Epithelial cell of prostate (primary cell): ENCODE measurements around the gene UBE3D.

Experiments
- DNase-seq: peaks from one replicate; pipeline ENCODE4 v3.0.0-alpha.2; 2011; ENCODE audit warnings: low read depth, low spot score
- H3K27ac ChIP-seq: fragments of 450-650 bp; 2 replicates; pipeline ENCODE4 v1.5.1; 2017; ENCODE audit warnings: mild to moderate bottlenecking

UBE3D gene

DNA sequence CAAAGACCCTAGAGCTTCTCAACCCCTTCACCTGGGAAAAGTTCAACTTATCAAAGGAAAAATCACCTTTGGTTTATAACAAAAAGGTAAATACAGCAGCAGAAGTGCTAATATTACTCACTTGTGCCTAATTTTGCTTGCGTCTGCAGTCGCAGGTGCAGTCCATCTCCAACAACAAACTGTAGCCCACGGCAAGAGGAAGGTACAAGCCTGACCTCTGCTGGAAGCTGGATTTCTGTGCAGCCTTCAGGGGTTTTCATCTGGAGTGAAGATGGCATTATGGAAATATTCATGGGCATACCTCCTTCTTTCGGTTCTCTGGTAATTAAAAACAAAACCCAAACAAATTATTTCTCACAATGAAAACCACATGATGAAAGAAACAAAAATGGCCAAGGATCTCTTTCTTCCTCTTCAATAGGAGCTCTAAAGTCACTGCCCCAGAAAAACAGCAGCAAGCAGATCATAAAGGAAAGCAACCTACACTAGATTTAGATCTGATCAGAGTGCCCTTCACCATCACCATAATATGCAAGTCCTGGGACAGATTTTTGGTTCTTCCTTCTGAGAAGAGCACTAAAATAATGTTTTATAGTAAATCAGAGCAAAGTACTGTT lies 7.8 kb downstream of the UBE3D start:
- H3K27ac ChIP-seq, result no peak overlapping the region
- DNase-seq, result no peak

DNA sequence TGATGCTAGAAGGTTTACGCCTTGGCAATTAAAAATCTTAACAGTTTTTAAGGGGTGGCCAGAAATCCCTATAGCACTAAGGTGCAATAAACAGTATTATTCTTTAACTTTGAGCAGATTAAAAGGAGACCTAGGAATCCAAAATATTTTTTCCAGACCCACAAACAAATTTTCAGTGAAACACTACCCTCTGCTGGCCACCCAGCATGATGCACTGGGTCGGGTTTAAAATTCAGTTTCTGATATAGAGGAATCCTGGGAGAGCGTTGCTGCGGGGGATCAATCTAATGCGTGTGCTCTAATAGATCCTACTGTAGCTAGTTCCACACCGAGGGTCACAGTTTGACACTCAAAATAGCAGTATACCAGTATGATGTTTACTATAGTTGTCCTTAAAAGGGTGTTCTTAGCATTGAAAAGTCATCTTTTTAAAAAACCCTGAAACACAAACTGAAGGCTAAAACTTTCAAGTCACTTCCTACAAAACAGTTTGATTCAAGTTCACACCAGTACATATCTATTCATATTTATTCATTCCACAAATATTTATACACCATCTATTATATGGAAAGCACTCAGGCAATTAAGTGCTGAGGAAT lies 10.2 kb downstream of the UBE3D start:
- H3K27ac ChIP-seq, result no peak overlapping the region
- no peak for DNase-seq

- DNase-seq, result no peak
- H3K27ac ChIP-seq, result no peak overlapping the region
These were observed 12.0 kb downstream of the UBE3D start for GRCh38 chr6:83053678-83054077.

DNA sequence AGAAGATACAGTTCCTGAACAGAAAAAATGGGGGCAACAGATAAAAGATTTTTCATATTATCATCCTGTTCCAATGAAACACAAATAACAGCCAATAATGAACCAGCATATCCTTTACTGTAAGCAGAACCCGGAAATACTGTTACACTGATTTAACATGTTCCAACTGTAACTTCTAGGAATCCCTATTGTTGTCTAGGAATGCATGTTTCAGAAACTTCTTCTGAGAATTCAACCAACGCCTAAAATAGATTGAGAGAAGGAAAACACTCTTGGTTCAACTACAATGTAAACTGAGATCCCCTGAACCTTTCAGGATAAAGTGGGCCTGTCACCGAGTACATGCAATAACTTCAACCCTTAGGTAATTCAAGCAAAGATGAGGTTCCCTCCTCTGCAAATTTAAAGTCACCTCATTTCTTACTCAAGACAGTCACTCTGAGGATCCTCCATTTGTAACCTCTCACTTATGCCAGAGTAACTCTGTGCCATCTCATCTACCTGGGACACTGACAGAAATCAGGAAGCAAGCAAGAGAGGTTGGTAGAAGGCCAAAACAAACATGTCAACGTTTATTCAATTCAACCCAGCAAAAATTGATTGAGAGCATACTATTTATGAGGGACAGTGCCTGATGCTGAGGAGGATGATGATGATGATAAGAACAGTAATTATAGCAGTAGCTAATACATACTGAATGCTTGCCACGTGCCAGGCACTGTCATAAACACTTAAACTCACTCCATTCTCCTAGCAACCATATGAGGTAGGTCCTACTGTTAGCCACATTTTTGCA lies 14.1 kb downstream of the UBE3D start:
- no peak for DNase-seq
- H3K27ac ChIP-seq, result peak overlapping the region; percentile 26

GRCh38 chr6:83047065-83047754 lies 18.4 kb downstream of the UBE3D start:
- H3K27ac ChIP-seq, result no peak overlapping the region
- DNase-seq, result no peak

DNA sequence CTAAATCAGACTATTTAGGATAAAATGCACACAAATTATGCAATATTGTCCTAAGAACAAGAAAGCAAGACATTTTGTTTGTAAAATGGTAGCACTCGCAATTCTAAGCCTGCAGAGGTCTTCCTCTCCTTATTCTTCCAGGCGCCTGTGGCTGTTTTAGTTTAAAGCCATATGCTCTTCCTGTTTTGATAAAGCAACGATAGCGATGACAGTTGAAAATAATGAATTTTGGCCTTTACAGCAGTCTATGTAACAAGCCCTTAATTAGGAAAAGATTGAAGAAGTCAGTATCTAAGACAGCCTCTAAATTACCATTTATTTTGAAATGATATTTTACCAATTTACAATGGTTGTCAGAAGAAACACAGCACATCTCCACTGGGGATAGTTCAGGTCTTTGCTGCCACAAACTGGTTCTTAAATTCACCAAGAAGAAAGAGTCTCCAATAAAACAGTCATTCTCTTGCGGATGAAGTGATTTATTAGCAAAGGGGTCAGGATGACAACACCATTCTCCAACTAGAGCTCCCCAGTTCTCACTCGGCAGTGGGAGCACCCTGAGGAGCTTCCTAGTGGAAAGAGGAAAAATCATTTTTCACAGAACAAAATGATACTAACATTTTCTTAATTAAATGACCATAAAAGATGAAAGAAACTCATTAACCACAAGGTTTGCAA lies 21.4 kb downstream of the UBE3D start:
- DNase-seq, result no peak
- H3K27ac ChIP-seq, result no peak overlapping the region

DNA sequence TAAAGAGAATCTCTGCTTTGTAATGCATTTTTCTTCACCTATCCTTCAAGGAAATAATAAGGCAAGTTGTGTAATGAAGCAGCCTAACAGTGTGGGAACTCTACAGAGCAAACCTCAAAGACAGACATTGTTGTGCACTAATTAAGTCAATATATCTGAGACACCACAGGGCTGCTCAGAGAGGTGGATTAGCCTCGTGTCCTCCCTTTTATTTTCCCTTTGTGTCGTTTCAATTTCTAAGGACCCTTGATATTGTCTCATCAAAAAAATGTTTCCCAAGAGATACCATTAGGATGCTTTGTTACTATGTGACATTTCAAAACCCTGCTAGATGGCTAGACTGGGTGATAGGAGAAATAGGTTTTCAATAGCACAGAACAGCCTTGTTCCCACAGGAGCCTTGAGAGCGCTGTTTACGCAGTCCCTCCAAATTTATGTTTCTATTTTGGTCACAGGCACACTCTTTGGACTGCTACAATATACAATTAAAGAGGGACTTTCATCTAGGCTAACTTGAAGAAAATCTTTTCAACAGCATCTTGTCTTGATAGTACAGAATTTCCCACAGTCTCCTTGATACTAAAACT lies 23.1 kb downstream of the UBE3D start:
- H3K27ac ChIP-seq, result no peak overlapping the region
- no peak for DNase-seq

DNA sequence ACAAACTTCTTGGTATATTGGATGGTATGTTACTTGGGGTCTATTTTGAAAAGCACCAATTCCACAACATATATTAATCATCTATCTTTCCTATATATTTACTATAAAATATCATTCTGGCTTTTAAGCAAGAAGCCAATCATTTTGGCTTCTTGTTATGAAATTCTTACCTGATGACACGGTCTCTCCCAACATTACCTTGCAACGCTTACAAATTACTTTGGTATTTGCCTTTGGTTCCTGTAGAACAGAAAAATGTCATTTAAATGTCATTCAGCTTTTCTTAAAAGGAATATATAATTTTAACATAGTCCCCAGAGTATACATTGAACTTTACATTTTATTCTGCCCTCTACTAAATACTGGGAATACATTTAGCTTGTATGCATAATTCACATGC lies 27.4 kb downstream of the UBE3D start:
- no peak overlapping the region for H3K27ac ChIP-seq
- DNase-seq, result no peak

DNA sequence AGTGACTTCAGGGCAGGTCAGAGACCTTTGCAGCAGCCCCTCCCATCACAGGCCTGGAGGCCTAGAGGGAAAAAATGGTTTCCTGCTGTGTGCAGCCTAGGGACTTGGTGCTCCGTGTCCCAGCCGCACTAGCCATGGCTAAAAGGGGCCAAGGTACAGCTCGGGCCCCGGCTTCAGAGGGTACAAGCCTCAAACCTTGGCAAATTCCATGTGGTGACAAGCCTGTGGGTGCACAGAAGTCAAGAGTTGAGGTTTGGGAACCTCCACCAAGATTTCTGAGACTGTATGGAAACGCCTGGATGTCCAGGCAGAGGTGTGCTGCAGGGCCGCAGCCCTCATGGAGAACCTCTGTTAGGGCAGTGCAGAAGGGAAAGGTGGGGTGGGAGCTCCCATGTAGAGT lies 34.0 kb downstream of the UBE3D start:
- DNase-seq, result no peak

GRCh38 chr6:83019741-83020140 lies 45.9 kb downstream of the UBE3D start:
- H3K27ac ChIP-seq, result no peak overlapping the region
- no peak for DNase-seq

More for the DNA sequence above, 34.0 kb downstream of the UBE3D start:
- no peak overlapping the region for H3K27ac ChIP-seq

GRCh38 chr6:83011131-83011530 lies 54.5 kb downstream of the UBE3D start:
- H3K27ac ChIP-seq, result peak overlapping the region; percentile 8
- peak; percentile 33 for DNase-seq

DNA sequence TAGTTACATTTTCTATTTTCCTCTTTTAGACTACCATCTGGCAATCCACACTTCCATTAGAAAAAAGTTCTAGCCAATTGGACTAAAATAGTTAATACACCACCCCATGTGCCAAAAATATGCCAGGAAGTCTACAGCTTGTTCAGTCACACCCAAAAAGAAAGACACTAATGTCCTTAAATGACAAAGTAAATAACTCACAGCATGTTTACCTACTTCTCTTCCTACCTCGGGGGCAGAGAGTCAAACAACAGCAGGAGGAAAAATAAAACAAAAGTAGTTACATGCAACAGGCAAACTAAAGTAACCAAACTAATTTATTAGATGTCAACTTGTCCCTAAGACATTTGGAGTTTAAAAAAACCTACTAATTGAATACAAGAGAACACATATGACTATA lies 57.0 kb downstream of the UBE3D start:
- DNase-seq, result no peak
- no peak overlapping the region for H3K27ac ChIP-seq

- no peak for DNase-seq
- no peak overlapping the region for H3K27ac ChIP-seq
These were observed 59.3 kb downstream of the UBE3D start for GRCh38 chr6:83006270-83006905.

GRCh38 chr6:82996156-82996555 lies 69.5 kb downstream of the UBE3D start:
- H3K27ac ChIP-seq, result no peak overlapping the region
- DNase-seq, result no peak

DNA sequence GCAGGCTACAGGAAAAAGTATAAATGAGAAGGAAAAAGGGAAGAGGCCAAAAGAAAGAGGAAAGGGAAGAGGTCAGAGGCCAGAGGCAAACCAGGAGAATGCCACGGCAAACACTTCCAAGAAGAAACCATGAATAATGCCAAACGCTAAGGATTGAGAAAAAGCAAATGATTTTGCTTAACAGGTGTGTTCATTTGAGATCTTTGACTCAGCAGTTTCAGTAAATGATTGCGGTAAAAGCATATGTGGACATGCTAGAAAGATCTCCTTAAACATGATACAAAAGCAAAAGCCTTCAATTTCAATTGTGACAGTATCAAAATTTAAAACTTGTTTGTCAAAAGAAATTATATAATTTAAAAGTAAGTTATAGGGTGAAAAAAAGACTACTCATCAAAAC lies 70.6 kb downstream of the UBE3D start:
- DNase-seq, result no peak
- H3K27ac ChIP-seq, result no peak overlapping the region

- DNase-seq, result no peak
These were observed 75.8 kb downstream of the UBE3D start for GRCh38 chr6:82989736-82990290.

GRCh38 chr6:82988930-82989351 lies 76.7 kb downstream of the UBE3D start:
- H3K27ac ChIP-seq, result no peak overlapping the region
- no peak for DNase-seq

More at GRCh38 chr6:82989736-82990290, 75.8 kb downstream of the UBE3D start:
- no peak overlapping the region for H3K27ac ChIP-seq

DNA sequence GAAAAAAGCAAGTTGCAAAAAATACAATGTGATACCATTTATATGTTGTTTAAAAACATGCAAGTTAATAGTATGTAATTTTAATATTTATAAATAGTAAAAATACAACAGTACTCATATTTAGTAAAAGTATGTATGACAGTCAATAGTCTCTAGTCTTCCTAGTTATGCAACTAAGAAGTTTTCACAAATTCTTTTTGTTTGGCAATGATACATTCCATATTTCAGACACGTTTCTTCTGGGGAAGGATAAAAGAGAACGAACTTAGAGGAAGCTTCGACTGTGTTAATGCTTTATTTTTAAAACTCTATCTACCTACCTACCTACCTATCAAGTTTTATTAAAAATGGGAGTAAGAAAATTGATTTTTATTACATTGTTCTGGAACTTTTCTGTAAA lies 77.7 kb downstream of the UBE3D start:
- no peak for DNase-seq
- H3K27ac ChIP-seq, result no peak overlapping the region

GRCh38 chr6:82987416-82987815 lies 78.2 kb downstream of the UBE3D start:
- H3K27ac ChIP-seq, result no peak overlapping the region
- DNase-seq, result no peak
